Measurements from ENCODE around the gene FASTKD3. TPM values are rescaled to one million over a fixed set of nuclear protein-coding genes. Genes with fewer than 3 reads are reported as not detected.

The FASTKD3 gene
- total and polyA plus RNA-seq, 10 of the 15 experiments (the other 5 are each of a cell fraction or from before 2014, with no cell fraction given) = 12.1 to 59.6 (median 25.3) TPM

- BruUV-seq (replicated peaks) = no TSS peak
- POLR2A ChIA-PET = no interaction called here
Measured at GRCh38 chr5:7894439-7894838, 25.6 kb upstream of the FASTKD3 start.

More at GRCh38 chr5:7894439-7894838, 25.6 kb upstream of the FASTKD3 start:
- H3K36me3 ChIP-seq (ENCODE audit: control insufficient read depth in 2 of 2, insufficient read depth in 2 of 2, low read length in 1 of 2) = peaks cover 12 to 38% of the 10 kb centered on the region in 2 experiments
- no peaks in the 10 kb centered on the region for H3K9me3 ChIP-seq (replicated peaks; ENCODE audit: control insufficient read depth, insufficient read depth, low read length)
- ATAC-seq (no peak), FAIRE-seq (no peak), DNase-seq (ENCODE audit: low read depth, low spot score) (no peak)
- TF ChIP-seq MYC (IDR thresholded peaks at IDR 0.05; ENCODE audit: insufficient read depth, insufficient read length, insufficient replicate concordance, low read length, severe bottlenecking) = no peak
- TF ChIP-seq, protein P1, sequence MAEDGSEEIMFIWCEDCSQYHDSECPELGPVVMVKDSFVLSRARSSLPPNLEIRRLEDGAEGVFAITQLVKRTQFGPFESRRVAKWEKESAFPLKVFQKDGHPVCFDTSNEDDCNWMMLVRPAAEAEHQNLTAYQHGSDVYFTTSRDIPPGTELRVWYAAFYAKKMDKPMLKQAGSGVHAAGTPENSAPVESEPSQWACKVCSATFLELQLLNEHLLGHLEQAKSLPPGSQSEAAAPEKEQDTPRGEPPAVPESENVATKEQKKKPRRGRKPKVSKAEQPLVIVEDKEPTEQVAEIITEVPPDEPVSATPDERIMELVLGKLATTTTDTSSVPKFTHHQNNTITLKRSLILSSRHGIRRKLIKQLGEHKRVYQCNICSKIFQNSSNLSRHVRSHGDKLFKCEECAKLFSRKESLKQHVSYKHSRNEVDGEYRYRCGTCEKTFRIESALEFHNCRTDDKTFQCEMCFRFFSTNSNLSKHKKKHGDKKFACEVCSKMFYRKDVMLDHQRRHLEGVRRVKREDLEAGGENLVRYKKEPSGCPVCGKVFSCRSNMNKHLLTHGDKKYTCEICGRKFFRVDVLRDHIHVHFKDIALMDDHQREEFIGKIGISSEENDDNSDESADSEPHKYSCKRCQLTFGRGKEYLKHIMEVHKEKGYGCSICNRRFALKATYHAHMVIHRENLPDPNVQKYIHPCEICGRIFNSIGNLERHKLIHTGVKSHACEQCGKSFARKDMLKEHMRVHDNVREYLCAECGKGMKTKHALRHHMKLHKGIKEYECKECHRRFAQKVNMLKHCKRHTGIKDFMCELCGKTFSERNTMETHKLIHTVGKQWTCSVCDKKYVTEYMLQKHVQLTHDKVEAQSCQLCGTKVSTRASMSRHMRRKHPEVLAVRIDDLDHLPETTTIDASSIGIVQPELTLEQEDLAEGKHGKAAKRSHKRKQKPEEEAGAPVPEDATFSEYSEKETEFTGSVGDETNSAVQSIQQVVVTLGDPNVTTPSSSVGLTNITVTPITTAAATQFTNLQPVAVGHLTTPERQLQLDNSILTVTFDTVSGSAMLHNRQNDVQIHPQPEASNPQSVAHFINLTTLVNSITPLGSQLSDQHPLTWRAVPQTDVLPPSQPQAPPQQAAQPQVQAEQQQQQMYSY (CRISPR knock-in tag; IDR thresholded peaks at IDR 0.05) = no peak
- TF ChIP-seq ZNF207 (IDR thresholded peaks at IDR 0.05; ENCODE audit: borderline replicate concordance) = no peak
- TF ChIP-seq IKZF2 (IDR thresholded peaks at IDR 0.05) = 0 out of 4 replicates have a peak, but pooled peaks of 1 of the 2 experiments have one; percentile 0
- H3K9ac ChIP-seq (ENCODE audit: control insufficient read depth, insufficient read depth, low read length) = no peak overlapping the region
- SMC1A ChIA-PET (ENCODE audit: uncharacterized antibody, unreplicated experiment) = no interaction called here
- H3K4me2 ChIP-seq (ENCODE audit: control insufficient read depth, insufficient read depth) = peak overlapping the region; percentile 22; the same call in 1 of the 2 replicates
- RAD21 ChIA-PET (ENCODE audit: unreplicated experiment) = interaction anchor here (0.6 kb wide), 1 partner anchor 77 kb away, joined by 4 read pairs; no protein-coding TSS in a partner anchor
- H2AFZ ChIP-seq (ENCODE audit: control insufficient read depth, low read depth, low read length) = no peak overlapping the region
- CTCF ChIA-PET = no interaction called here
- no peaks in the 10 kb centered on the region for H4K20me1 ChIP-seq (ENCODE audit: control insufficient read depth, insufficient read depth)
- intact Hi-C loops (cut with micrococcal nuclease; ENCODE audit: unreplicated experiment) (no loop called here), in situ Hi-C loops (cut with MboI) (no loop called here)
- no peaks in the 10 kb centered on the region for H3K27me3 ChIP-seq (replicated peaks in 1 of 2; ENCODE audit: control insufficient read depth in 2 of 2, insufficient read depth in 2 of 2, low read length in 1 of 2)
- no peak overlapping the region for H3K4me3 ChIP-seq
- no peaks in the 10 kb centered on the region for H3K79me2 ChIP-seq (ENCODE audit: control insufficient read depth, insufficient read depth, low read length)
- H3K4me1 ChIP-seq (ENCODE audit: control insufficient read depth, insufficient read depth, low read length) = peaks cover 9% of the 10 kb centered on the region
- WGBS (ENCODE audit: insufficient coverage, insufficient replicate concordance, low lambda C conversion rate, missing lambda C conversion rate) = 80% methylated on average over 5 of the region's 5 CpGs
- H3K27ac ChIP-seq (ENCODE audit: control insufficient read depth, insufficient read depth) = peak overlapping the region; percentile 9; the same call in 1 of the 2 replicates
